GM12872 (cell line): ENCODE data around the gene THRB.

Experiments
- TF ChIP-seq, protein P1 (sequence below): IDR thresholded peaks from 3 replicates; pipeline ENCODE4 v1.5.1; 2011; ENCODE audit warnings: low read depth, mild to moderate bottlenecking, low read length, moderate library complexity; ENCODE audit not compliant: insufficient read depth

Gene THRB

DNA sequence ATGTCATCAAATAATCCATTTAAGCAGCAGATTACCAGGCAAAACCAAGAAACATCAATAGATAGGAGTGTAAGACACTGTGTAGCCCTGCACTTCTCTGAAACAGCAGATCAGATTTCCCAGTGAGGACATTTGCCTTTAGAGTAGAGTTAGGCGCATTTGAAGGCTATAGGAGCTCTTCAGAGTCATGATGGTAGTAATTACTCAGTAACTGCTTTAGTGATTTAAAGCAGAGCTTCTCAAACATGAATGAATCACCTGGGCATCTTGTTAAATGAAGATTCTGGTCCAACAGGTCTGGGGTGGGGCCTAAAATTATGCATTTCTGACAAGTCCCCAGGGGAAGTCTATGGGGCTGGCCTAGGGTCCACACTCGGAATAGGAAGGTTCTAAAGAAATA is 36.9 kb downstream of the THRB start:
- TF ChIP-seq, protein P1, sequence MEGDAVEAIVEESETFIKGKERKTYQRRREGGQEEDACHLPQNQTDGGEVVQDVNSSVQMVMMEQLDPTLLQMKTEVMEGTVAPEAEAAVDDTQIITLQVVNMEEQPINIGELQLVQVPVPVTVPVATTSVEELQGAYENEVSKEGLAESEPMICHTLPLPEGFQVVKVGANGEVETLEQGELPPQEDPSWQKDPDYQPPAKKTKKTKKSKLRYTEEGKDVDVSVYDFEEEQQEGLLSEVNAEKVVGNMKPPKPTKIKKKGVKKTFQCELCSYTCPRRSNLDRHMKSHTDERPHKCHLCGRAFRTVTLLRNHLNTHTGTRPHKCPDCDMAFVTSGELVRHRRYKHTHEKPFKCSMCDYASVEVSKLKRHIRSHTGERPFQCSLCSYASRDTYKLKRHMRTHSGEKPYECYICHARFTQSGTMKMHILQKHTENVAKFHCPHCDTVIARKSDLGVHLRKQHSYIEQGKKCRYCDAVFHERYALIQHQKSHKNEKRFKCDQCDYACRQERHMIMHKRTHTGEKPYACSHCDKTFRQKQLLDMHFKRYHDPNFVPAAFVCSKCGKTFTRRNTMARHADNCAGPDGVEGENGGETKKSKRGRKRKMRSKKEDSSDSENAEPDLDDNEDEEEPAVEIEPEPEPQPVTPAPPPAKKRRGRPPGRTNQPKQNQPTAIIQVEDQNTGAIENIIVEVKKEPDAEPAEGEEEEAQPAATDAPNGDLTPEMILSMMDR = no peak

DNA sequence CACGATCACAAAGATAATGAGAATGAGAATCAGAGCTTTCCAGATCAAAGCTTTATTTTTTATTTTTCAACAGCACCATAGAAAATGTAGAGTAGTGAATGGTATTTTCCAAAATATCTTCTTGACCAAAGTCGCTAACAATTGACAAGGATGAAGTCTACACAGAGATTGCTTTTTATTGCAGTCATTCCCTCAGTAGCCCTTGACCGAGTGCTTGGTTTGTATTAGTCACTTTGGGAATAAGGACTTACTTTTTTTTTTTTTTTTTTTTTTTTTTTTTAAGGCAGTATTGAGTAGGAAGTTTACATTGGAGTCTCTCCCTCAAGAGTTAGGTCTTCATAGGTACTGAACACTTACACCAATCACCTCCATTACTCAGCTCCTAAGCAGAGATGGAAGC is 39.8 kb downstream of the THRB start:
- TF ChIP-seq, protein P1 = no peak

DNA sequence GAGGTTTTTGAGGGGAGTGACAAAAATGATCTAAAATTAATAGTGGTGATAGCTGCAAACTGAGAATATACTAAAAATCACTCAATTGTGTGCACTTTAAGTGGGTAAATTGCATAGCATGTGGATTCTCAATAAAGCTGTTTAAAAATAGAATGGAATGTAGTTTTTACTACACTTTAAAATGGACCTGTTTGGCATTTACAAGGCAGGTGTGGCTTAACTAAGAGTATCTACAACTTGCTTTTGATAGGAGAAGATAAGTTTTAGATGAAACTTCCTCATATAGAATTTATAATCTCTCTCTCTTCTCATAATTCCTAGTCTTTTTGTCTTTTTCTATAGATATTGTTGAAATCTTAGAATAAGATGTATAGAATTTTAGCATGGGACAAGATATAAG is 40.3 kb downstream of the THRB start:
- TF ChIP-seq, protein P1 = no peak

DNA sequence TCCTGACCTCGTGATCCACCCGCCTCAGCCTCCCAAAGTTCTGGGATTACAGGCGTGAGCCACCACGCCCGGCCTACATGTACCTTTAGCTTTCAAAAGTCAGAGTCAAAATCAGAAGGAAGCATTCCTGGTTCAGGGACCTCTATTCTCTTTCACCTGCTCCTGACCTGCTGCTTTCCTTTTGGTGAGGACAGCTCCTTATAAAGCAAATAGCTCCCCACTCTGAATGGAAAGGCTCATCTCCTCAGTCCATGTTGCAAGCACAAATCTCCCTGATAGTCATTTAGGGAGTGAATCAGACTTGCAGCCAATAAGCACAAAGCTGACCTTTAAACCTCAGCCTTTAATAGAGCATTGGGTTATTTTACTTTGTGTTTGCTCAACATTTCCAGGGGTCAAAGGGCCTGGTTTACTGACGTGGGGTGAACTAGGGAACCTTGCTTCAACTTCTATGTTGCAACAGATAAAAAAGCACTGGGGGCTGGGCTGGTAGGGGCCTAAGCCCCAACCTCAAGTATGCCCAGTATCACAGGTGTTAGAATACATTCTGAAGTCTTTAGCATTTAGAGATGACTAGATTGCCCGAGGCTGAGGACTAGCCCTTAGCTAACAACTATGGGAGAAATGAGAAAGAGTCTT is 43.1 kb downstream of the THRB start:
- TF ChIP-seq, protein P1 = no peak

DNA sequence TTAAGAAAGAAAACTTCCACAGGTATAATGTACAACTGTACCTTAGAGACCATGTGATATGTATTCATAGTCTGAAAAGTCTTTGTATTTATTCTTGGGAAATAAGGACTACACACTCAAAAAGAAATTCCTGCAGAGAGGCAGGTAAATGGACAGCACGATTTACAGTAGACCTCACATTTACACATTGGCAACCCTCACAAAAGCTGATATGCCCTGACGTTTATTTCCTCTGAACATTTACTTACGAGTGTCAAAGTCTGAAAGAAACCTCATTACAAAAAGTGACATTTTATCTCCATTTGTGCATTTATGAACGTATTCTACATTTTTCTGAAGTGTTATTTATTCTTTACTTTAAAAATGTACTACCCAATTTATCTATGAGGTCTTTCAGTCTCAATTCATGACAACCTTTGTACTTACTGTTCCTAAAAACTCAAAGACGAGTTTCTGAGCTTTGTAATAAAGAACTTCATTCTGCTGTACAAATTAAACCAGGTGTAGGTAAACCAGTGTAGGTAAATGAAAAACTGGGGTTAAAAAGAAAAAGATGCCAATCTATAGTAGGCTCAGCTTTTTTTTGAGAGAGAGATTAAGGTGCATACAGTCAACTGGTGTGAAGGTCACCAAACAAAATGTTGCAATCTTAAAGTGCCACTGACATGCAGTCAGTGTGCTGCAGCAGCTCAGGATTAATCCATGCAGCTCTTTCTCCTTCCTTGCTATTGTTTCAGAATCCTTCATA is 44.3 kb downstream of the THRB start:
- TF ChIP-seq, protein P1 = no peak

DNA sequence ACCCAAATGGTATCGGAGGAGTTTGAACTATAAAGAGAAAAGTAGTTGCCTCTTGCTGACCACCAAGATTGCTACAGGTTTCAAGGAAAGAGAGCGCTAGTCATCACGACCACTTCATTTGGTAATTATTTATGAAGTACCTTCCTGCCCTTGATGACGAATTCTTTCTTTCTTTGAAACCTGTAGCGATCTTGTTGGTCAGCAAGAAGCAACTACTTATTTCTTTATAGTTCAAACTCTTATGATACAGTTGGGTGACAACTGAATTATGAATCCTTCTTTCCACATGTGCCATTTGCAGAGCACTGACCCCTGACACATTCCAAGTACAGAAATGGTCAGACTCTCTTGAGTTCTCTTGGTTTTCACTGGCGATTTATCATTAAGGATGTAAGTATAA is 46.8 kb downstream of the THRB start:
- TF ChIP-seq, protein P1 = no peak

DNA sequence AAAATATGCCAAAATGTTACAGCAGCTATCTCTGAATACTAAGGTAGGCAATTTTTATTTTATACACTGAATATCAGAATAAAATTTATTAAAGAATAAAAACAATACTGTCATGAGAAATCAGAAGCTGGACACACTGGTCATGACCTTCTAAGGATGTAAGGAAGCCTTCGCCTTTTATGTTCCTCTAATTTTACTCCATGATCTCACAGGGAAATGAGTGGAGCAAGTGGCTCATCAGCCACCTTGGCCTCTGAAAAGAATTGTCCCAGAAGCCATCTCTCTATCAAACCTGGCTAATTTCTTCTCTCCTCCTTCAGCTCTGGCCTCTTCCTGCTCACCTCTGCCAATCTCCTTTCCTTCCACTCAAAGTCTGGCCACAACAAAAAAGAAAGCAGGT is 48.6 kb downstream of the THRB start:
- TF ChIP-seq, protein P1 = no peak
